IMR-90 (cell line): ENCODE data around the gene C13orf46. TPM values are rescaled to one million over a fixed set of nuclear protein-coding genes. Genes with fewer than 3 reads are reported as not detected.

ENCODE experiments used
- ATAC-seq: fragments of 200-7000 bp; cut with Tn5 transposase; 2 replicates; pipeline ENCODE4 v1.9.1; 2020; ENCODE audit warnings: low read depth, mild to moderate bottlenecking, moderate library complexity
- BruUV-seq: library from RNA; stranded (reverse); fragments of 400-500 nt; replicated peaks from 2 replicates; lab custom pipeline; 2021; lab: Mats Ljungman, UMichigan
- CTCF ChIA-PET: fragments of 300-600 bp; formaldehyde crosslinking; extraction: SDS; loops from one replicate; lab custom pipeline; 2021; ENCODE audit warnings: antibody characterized with exemption; lab: Yijun Ruan, JAX
- POLR2A ChIA-PET: fragments of 300-600 bp; sonication (Branson Sonifier 250); formaldehyde crosslinking; loops from one replicate; lab custom pipeline; 2022; ENCODE audit warnings: antibody characterized with exemption; ENCODE audit not compliant: unreplicated experiment; lab: Charles Lee
- DNase-seq: peaks from one replicate; pipeline ENCODE4 v3.0.0; 2013
- H2AFZ ChIP-seq: replicated peaks from 2 replicates; pipeline ENCODE3; 2013; ENCODE audit warnings: low read length, mild to moderate bottlenecking; ENCODE audit not compliant: poor library complexity
- H2AK5ac ChIP-seq: 2 replicates; pipeline ENCODE4 v1.6.1; 2013; ENCODE audit warnings: low read depth, low read length, inconsistent platforms
- H2AK9ac ChIP-seq: replicated peaks from 2 replicates; pipeline ENCODE3; 2013; ENCODE audit warnings: mild to moderate bottlenecking, low read depth, low read length, moderate library complexity; ENCODE audit not compliant: poor library complexity
- H2BK120ac ChIP-seq: 2 replicates; pipeline ENCODE4 v1.6.1; 2013; ENCODE audit warnings: low read depth, low read length, inconsistent platforms
- H2BK15ac ChIP-seq: 3 replicates; pipeline ENCODE4 v1.6.1; 2013; ENCODE audit warnings: low read depth, low read length, inconsistent platforms
- H2BK20ac ChIP-seq: 2 replicates; pipeline ENCODE4 v1.6.1; 2013; ENCODE audit warnings: low read depth, mild to moderate bottlenecking, inconsistent platforms, low read length, moderate library complexity
- H2BK5ac ChIP-seq: 2 replicates; pipeline ENCODE4 v1.6.1; 2013; ENCODE audit warnings: mild to moderate bottlenecking, low read depth, low read length, inconsistent platforms; ENCODE audit not compliant: poor library complexity, severe bottlenecking
- H3K14ac ChIP-seq: replicated peaks from 2 replicates; pipeline ENCODE4 v1.6.1; 2013; ENCODE audit warnings: low read depth, low read length, inconsistent platforms
- H3K18ac ChIP-seq: 2 replicates; pipeline ENCODE4 v1.6.1; 2013; ENCODE audit warnings: low read depth, low read length, control low read depth
- H3K23ac ChIP-seq: 2 replicates; pipeline ENCODE4 v1.6.1; 2013; ENCODE audit warnings: low read depth, low read length, inconsistent platforms
- H3K27ac ChIP-seq: 2 replicates; pipeline ENCODE4 v1.5.1; 2013; ENCODE audit warnings: mild to moderate bottlenecking, control low read depth, low read length; ENCODE audit not compliant: insufficient read depth
- H3K27me3 ChIP-seq: 2 replicates; pipeline ENCODE4 v1.6.1; 2013; ENCODE audit warnings: low read length; ENCODE audit not compliant: control insufficient read depth, insufficient read depth
- H3K36me3 ChIP-seq: 2 replicates; pipeline ENCODE4 v1.6.1; 2013; ENCODE audit warnings: low read length, mixed read lengths; ENCODE audit not compliant: control insufficient read depth, insufficient read depth
- H3K4ac ChIP-seq: 2 replicates; pipeline ENCODE4 v1.6.1; 2013; ENCODE audit warnings: low read depth, low read length, inconsistent platforms
- H3K4me1 ChIP-seq: 2 replicates; pipeline ENCODE4 v1.6.1; 2013; ENCODE audit warnings: low read length, mixed read lengths; ENCODE audit not compliant: control insufficient read depth, insufficient read depth
- H3K4me2 ChIP-seq: 2 replicates; pipeline ENCODE4 v1.6.1; 2013; ENCODE audit warnings: low read depth, mild to moderate bottlenecking, control low read depth, low read length, moderate library complexity
- H3K4me3 ChIP-seq: 2 replicates; pipeline ENCODE4 v1.5.1; 2013; ENCODE audit warnings: low read depth, mild to moderate bottlenecking, control low read depth, low read length, moderate library complexity; ENCODE audit not compliant: insufficient read depth
- H3K56ac ChIP-seq: 2 replicates; pipeline ENCODE4 v1.6.1; 2013; ENCODE audit warnings: low read length, inconsistent platforms; ENCODE audit not compliant: insufficient read depth; ENCODE audit errors: extremely low read depth
- H3K79me1 ChIP-seq, 2 experiments: 2 replicates each; pipeline ENCODE4 v1.6.1; 2013; ENCODE audit warnings: low read length in 2 of 2, inconsistent platforms in 1 of 2, low read depth in 1 of 2
- H3K9ac ChIP-seq: 2 replicates; pipeline ENCODE4 v1.6.1; 2013; ENCODE audit warnings: low read depth, low read length, control low read depth
- H3K9me1 ChIP-seq: 2 replicates; pipeline ENCODE4 v1.6.1; 2013; ENCODE audit warnings: low read length, inconsistent platforms; ENCODE audit not compliant: insufficient read depth
- H3K9me3 ChIP-seq: 2 replicates; pipeline ENCODE4 v1.6.1; 2013; ENCODE audit warnings: low read length; ENCODE audit not compliant: control insufficient read depth, insufficient read depth
- H4K20me1 ChIP-seq: 2 replicates; pipeline ENCODE4 v1.6.1; 2013; ENCODE audit warnings: low read length, inconsistent platforms; ENCODE audit not compliant: insufficient read depth
- H4K5ac ChIP-seq: 2 replicates; pipeline ENCODE4 v1.6.1; 2013; ENCODE audit warnings: mild to moderate bottlenecking, low read depth, low read length, control low read depth
- H4K8ac ChIP-seq, 2 experiments: 2 replicates each; pipeline ENCODE4 v1.6.1; 2013; ENCODE audit warnings: low read depth in 2 of 2, low read length in 2 of 2, control low read depth in 1 of 2, inconsistent platforms in 1 of 2
- H4K91ac ChIP-seq: 2 replicates; pipeline ENCODE4 v1.6.1; 2013; ENCODE audit warnings: low read depth, low read length, inconsistent platforms; ENCODE audit not compliant: insufficient read depth
- BHLHE40 ChIP-seq: fragments of 150-350 bp; IDR thresholded peaks from 2 replicates; pipeline ENCODE4 v1.6.1; 2016; ENCODE audit warnings: mild to moderate bottlenecking, low read depth, low read length
- CEBPB ChIP-seq: IDR thresholded peaks from 2 replicates; pipeline ENCODE4 v1.6.1; 2012; ENCODE audit warnings: low read depth, low read length, improper control_type of control experiment
- CHD1 ChIP-seq: IDR thresholded peaks from 2 replicates; pipeline ENCODE4 v1.6.1; 2012; ENCODE audit warnings: low read depth, low read length, improper control_type of control experiment
- MAFK ChIP-seq: IDR thresholded peaks from 2 replicates; pipeline ENCODE4 v1.6.1; 2012; ENCODE audit warnings: low read depth, low read length, improper control_type of control experiment
- MAZ ChIP-seq: IDR thresholded peaks from 2 replicates; pipeline ENCODE4 v1.6.1; 2012; ENCODE audit warnings: low read depth, mild to moderate bottlenecking, low read length, improper control_type of control experiment, moderate library complexity, borderline replicate concordance
- MXI1 ChIP-seq: IDR thresholded peaks from 2 replicates; pipeline ENCODE4 v1.6.1; 2012; ENCODE audit warnings: low read depth, mild to moderate bottlenecking, low read length, moderate library complexity, borderline replicate concordance
- NFE2L2 ChIP-seq: fragments of 150-350 bp; IDR thresholded peaks from 2 replicates; pipeline ENCODE4 v1.6.1; 2016; ENCODE audit warnings: low read depth, mild to moderate bottlenecking, low read length
- RAD21 ChIP-seq: IDR thresholded peaks from 2 replicates; pipeline ENCODE4 v1.6.1; 2012; ENCODE audit warnings: low read length, improper control_type of control experiment
- WGBS, 2 experiments: methylation state at CpG; one replicate each; pipeline versions ENCODE4 v1.1.5 to v1.1.7; 2013; ENCODE audit warnings: missing lambda C conversion rate in 2 of 2; ENCODE audit not compliant: insufficient read length in 1 of 2; ENCODE audit errors: extremely low coverage in 2 of 2; 5-methylcytosine and 5-hydroxymethylcytosine counted together
- dilution Hi-C: fragments of 300-500 bp; cut with HindIII; formaldehyde crosslinking; loops from one replicate; pipeline ENCODE4 v1.14.3; 2018; ENCODE audit warnings: low sequenced_read_pairs; ENCODE audit not compliant: unreplicated experiment
- in situ Hi-C: fragments of 300-500 bp; cut with MboI; formaldehyde crosslinking; loops from 3 replicates; pipeline ENCODE4 v1.14.3; 2019; ENCODE audit warnings: low sequenced_read_pairs, inconsistent platforms, mixed read lengths
- intact Hi-C: fragments of 100-400 bp; cut with micrococcal nuclease; formaldehyde crosslinking; loops from 2 replicates; pipeline ENCODE4 v1.10.0; 2022
- polyA plus RNA-seq, 3 experiments: library from polyadenylated mRNA; depleted of rRNA; stranded (reverse); fragments of >200 nt; gene quantifications; 2 replicates each; pipeline ENCODE4 v1.2.3, GENCODE V29; 2012; ENCODE audit warnings: low replicate concordance in 1 of 3
- total RNA-seq: library from RNA; depleted of rRNA; stranded (reverse); fragments of >200 nt; gene quantifications from 2 replicates; pipeline ENCODE4 v1.2.3, GENCODE V29; 2012
- TF ChIP-seq, protein P1 (sequence below): conservative IDR thresholded peaks from 2 replicates; pipeline ENCODE4 v1.5.1; 2012; ENCODE audit warnings: mild to moderate bottlenecking, low read depth, low read length, improper control_type of control experiment

The C13orf46 gene
- total and polyA plus RNA-seq, 2 of the 4 experiments (the other 2 are of a cell fraction), result under 0.01 to 2.1 TPM

GRCh38 chr13:114017966-114018365 lies 44.1 kb upstream of the C13orf46 start:
- Histone ChIP-seq H3K4ac (no peak overlapping the region), H3K4me3 (no peak overlapping the region), H2AK5ac (no peak overlapping the region), H4K8ac (no peak overlapping the region), H2AFZ (no peak overlapping the region), H3K9ac (no peak overlapping the region), H2BK120ac (no peak overlapping the region), H3K14ac (no peak overlapping the region), H3K36me3 (peaks cover 81% of the 10 kb centered on the region), H3K79me1 (peaks cover 22 to 61% of the 10 kb centered on the region in 2 experiments), H3K18ac (no peak overlapping the region), H3K56ac (no peak overlapping the region), H3K4me2 (no peak overlapping the region), H3K4me1 (no peaks in the 10 kb centered on the region), H2BK15ac (no peak overlapping the region), H2AK9ac (no peak overlapping the region), H2BK20ac (no peak overlapping the region), H3K9me3 (no peaks in the 10 kb centered on the region), H3K27ac (no peak overlapping the region), H3K9me1 (no peaks in the 10 kb centered on the region; the same call in 1 of the 2 replicates), H4K5ac (no peak overlapping the region), H3K27me3 (no peaks in the 10 kb centered on the region), H3K23ac (no peak overlapping the region), H4K20me1 (peaks cover 7% of the 10 kb centered on the region), H2BK5ac (no peak overlapping the region), H4K91ac (no peak overlapping the region)
- in situ Hi-C loops, result no loop called here
- no peak for ATAC-seq
- dilution Hi-C loops, result no loop called here
- TF ChIP-seq BHLHE40, result no peak
- TF ChIP-seq MXI1, result no peak
- TF ChIP-seq CEBPB, result no peak
- TF ChIP-seq, protein P1, sequence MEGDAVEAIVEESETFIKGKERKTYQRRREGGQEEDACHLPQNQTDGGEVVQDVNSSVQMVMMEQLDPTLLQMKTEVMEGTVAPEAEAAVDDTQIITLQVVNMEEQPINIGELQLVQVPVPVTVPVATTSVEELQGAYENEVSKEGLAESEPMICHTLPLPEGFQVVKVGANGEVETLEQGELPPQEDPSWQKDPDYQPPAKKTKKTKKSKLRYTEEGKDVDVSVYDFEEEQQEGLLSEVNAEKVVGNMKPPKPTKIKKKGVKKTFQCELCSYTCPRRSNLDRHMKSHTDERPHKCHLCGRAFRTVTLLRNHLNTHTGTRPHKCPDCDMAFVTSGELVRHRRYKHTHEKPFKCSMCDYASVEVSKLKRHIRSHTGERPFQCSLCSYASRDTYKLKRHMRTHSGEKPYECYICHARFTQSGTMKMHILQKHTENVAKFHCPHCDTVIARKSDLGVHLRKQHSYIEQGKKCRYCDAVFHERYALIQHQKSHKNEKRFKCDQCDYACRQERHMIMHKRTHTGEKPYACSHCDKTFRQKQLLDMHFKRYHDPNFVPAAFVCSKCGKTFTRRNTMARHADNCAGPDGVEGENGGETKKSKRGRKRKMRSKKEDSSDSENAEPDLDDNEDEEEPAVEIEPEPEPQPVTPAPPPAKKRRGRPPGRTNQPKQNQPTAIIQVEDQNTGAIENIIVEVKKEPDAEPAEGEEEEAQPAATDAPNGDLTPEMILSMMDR, result no peak
- TF ChIP-seq CHD1, result no peak
- no peak for TF ChIP-seq MAFK
- no peak for TF ChIP-seq MAZ
- no peak for TF ChIP-seq RAD21
- TF ChIP-seq NFE2L2, result no peak
- CTCF ChIA-PET, result no interaction called here
- no TSS peak for BruUV-seq
- intact Hi-C loops, result no loop called here
- POLR2A ChIA-PET, result no interaction called here
- WGBS, 2 experiments, result 95% methylated on average over 4 of the region's 23 CpGs; no CpG with 5 or more reads in 1 of the 2 experiments
- no peak for DNase-seq
